K562 (cell line): Measurements from ENCODE around the gene CNTN5.

Source experiments
- CLOCK ChIP-seq: fragments of 250-450 bp; sonication (Bioruptor Pico); IDR thresholded peaks from 2 replicates; pipeline ENCODE4 v1.4.0; 2020; ENCODE audit warnings: mild to moderate bottlenecking, moderate library complexity, borderline replicate concordance
- CTCF ChIP-seq, 3 experiments: IDR thresholded peaks in 2 of 3; conservative IDR thresholded peaks in 1 of 3; 2 replicates each; pipeline ENCODE4 v1.5.1; 2011 to 2012; ENCODE audit warnings: low read length in 3 of 3, mild to moderate bottlenecking in 3 of 3, control low read depth in 2 of 3, improper control_type of control experiment in 1 of 3, inconsistent platforms in 1 of 3, low read depth in 1 of 3, mixed read lengths in 1 of 3, moderate library complexity in 1 of 3; ENCODE audit not compliant: insufficient read depth in 2 of 3
- HNRNPH1 ChIP-seq: fragments of 200-400 bp; formaldehyde crosslinking; optimal IDR thresholded peaks from 2 replicates; pipeline ENCODE3; 2017; ENCODE audit warnings: low read depth, mild to moderate bottlenecking, low read length, moderate library complexity
- HNRNPLL ChIP-seq: fragments of 200-400 bp; formaldehyde crosslinking; IDR thresholded peaks from 2 replicates; pipeline ENCODE4 v1.6.1; 2017; ENCODE audit warnings: low read length, low read depth, mild to moderate bottlenecking; ENCODE audit not compliant: poor library complexity, severe bottlenecking
- MCM7 ChIP-seq, 2 experiments: fragments of 450-650 bp; IDR thresholded peaks; 2 replicates each; pipeline ENCODE4 v1.6.1; 2016 to 2018
- MYNN ChIP-seq, 2 experiments: sonication (generic); formaldehyde crosslinking in 1 of 2; IDR thresholded peaks; 2 replicates each; pipeline versions ENCODE4 v1.5.0 to v1.6.1; 2016 to 2020; ENCODE audit warnings: antibody characterized with exemption in 1 of 2, missing genetic modification reagents in 1 of 2
- PRDM10 ChIP-seq: fragments of 450-650 bp; IDR thresholded peaks from 2 replicates; pipeline ENCODE4 v1.6.1; 2018; ENCODE audit not compliant: partially characterized antibody
- SRSF1 ChIP-seq: fragments of 200-400 bp; formaldehyde crosslinking; IDR thresholded peaks from 2 replicates; pipeline ENCODE4 v1.6.1; 2017; ENCODE audit warnings: mild to moderate bottlenecking, low read depth, low read length, moderate library complexity
- TBP ChIP-seq: optimal IDR thresholded peaks from 2 replicates; pipeline ENCODE3; 2011; ENCODE audit warnings: low read depth, low read length, improper control_type of control experiment
- U2AF2 ChIP-seq: fragments of 200-400 bp; formaldehyde crosslinking; optimal IDR thresholded peaks from 2 replicates; pipeline ENCODE3; 2017; ENCODE audit warnings: low read depth, mild to moderate bottlenecking, low read length
- ZNF184 ChIP-seq: sonication (generic); formaldehyde crosslinking; IDR thresholded peaks from 2 replicates; pipeline ENCODE4 v1.5.0; 2020; ENCODE audit warnings: missing genetic modification reagents
- ZNF436 ChIP-seq: fragments of 250-450, 450-650 bp; sonication (Bioruptor Pico); formaldehyde crosslinking; IDR thresholded peaks from 2 replicates; pipeline ENCODE4 v1.7.0; 2020; ENCODE audit warnings: mild to moderate bottlenecking

DNA sequence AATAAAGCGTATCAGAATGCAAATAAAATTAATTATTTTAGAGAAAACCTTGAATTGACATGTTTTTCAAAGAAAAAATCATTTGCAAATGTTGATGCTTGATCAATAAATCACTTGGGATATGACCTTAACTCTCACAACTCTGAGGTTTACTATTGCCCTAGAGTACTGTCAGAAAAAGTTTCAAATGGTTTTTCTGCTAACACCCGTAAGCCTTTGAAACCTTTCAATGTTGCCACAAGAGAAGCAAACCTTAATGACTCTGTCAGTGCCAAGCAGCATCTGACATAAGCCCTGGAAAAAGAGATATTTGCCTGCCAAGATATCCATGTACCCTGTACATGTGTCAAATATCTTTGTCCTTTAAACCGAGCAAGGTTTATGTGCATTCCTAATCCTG lies 1282.1 kb downstream of the CNTN5 start:
- TF ChIP-seq HNRNPLL (no peak), ZNF436 (CRISPR knock-in tag) (no peak), HNRNPH1 (no peak), SRSF1 (no peak), TBP (no peak), CTCF (IDR thresholded peaks at IDR 0.05 in 2 of 3, conservative IDR thresholded peaks at IDR 0.05 in 1 of 3; ENCODE audit: insufficient read depth in 2 of 3, low read depth in 1 of 3, low read length in 3 of 3) (no peak), CLOCK (CRISPR knock-in tag) (no peak), MCM7 (IDR thresholded peaks at IDR 0.05) (no peak), U2AF2 (no peak), PRDM10 (no peak), ZNF184 (CRISPR knock-in tag) (no peak), MYNN (IDR thresholded peaks at IDR 0.05) (no peak), MYNN (CRISPR knock-in tag; IDR thresholded peaks at IDR 0.05) (no peak)
